ENCODE measurements around the gene NOC4L.
"Not testable (repeated sequence)": the region's sequence is repeated elsewhere in the genome, so short reads cannot be mapped to it uniquely, and the experiment has no call there.

Gene NOC4L

DNA sequence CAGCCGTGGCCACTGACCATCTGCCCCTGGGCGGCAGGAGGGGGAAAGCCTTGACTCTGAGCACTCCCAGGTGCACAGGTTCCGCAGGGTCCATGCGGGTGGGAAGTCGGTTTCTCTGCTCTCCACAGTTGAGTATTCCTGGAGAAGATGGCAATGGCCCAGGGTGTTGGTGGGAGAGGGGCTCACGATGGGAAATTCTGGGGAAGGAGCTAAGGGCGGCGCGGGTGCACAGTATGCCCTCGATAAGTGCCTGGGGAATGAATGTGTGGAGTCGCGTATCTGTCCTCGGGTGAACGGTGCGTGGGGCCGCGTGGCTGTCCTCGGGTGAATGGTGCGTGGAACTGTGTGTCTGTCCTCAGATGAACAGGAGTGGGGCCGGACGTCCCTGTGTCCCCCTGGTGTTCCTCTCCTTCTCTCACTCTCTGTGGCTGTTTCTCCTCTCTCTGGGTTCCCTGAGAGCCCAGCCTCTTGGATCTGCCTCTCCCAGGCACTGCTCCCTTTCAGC, 38.0 kb downstream of the NOC4L start:
- DNase-seq (ENCODE audit: low read depth): no peak

DNA sequence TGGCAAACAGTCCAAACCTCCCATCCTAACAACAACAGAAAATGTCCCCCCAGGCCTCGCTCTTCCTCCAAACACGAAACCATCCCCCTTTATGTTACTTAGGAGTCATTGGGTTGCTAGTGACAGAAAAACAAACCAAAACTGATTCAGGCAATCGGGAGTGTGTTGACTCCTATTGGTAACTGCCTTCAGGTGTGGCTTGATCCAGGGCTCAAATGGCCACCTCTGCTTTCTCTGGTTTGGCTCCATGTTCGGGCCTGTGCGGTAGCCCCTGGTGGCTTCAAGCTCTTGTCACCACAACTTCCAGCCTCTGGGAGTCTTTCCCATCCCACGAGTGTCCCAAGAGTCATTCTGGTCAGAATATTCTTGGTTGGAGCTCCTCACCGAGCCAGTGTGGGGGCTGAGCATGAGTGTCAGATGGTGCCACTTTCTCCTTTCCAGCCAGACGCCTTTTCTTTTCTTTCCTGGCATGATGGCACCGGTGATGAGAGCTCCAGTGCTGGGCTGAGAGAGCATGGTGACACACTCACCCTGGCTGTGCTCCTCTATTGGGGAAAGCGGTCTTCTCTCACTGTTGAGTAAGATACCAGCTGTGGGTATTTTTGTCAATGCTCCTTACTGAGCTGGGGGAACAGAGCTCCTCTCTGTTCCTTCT, 38.6 kb downstream of the NOC4L start:
- DNase-seq (ENCODE audit: low read depth): no peak

DNA sequence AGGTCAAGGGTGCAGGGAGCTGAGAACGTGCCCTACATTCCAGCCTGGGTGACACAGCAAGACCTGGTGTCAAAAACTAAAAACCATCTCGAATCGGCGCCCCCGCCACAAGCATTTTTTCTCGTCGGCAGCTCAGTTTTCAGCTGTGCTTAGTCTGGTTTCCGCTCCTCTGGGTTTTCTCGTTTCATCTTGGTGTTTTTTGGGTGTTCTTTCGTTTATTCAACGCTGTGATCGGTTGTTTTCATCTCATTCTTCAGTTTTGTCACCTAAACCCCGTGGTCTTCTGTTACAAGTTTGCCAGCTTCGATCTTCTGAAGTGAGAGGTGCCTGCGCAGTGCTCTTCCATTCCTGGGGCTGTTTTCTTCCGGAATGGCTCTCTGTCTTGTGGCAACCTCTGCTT, 41.4 kb downstream of the NOC4L start:
- no peak for DNase-seq (ENCODE audit: low read depth)

DNA sequence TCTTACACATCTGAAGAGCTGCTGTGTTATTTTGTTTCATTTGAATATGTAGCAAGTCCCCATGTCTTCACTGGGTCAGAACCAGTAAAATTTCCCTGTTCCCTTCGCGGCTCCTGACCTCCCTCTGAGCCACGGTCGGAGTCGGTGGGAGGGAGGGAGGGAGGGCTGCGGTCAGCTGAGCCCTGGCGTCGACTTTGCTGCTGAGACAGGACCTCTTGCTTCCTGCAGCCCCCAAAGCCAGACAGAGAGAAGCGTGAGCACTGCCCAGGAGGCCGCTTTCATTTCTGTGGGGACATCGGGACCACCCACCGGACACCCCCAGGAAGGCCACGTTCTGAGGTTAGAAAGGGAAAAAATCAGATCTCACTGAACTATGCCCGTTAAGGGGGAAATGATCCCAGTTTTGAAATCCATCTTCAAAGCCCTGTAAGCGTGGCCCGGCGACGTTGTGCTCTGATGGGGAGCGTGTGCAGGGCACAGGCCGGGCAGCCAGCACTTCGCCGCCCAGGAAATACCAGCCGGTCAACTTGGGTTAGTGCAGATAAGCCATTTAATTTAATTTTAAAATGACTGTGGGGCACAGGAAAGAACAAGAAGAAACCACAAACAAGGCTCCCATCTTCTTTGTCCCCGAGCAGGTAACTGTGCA, 42.1 kb downstream of the NOC4L start:
- no peak for DNase-seq (ENCODE audit: low read depth)

DNA sequence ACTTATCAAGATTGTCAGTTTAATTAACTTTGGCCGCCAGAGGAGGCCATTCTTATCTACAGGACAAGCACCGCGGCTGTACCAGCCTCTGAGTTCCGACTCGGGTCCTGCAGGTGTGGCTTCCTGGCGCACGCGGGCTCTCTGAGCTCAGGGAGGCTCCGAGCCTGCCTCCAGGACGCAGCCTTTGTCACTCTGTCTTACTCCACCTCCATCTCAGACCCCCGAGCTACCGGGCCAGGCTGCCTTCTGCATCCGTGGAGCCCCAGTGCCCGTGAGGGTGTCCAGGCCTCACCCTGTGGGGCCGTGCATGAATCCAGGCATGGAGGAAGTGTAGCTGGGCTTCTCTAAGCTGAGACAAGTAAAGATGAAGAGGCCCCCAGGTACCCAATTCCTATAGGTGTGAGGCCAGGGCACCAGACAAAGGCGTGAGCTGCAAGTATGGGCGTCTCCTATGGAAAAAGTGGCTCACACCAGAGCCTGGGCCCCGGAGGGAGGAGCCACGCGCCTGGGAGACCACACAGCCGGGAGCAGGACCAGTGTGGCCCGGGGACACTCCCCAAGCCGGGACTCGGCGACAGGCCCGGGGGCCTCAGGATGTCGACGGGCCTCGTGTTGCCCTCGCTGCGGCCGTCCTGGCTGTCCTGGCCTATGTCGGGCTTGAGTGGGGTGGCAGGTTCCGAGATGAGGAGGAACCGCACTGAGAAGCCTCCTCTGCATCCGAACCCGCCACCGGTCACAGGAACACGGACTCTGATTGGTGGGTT, 42.8 kb downstream of the NOC4L start:
- DNase-seq (ENCODE audit: low read depth): no peak

DNA sequence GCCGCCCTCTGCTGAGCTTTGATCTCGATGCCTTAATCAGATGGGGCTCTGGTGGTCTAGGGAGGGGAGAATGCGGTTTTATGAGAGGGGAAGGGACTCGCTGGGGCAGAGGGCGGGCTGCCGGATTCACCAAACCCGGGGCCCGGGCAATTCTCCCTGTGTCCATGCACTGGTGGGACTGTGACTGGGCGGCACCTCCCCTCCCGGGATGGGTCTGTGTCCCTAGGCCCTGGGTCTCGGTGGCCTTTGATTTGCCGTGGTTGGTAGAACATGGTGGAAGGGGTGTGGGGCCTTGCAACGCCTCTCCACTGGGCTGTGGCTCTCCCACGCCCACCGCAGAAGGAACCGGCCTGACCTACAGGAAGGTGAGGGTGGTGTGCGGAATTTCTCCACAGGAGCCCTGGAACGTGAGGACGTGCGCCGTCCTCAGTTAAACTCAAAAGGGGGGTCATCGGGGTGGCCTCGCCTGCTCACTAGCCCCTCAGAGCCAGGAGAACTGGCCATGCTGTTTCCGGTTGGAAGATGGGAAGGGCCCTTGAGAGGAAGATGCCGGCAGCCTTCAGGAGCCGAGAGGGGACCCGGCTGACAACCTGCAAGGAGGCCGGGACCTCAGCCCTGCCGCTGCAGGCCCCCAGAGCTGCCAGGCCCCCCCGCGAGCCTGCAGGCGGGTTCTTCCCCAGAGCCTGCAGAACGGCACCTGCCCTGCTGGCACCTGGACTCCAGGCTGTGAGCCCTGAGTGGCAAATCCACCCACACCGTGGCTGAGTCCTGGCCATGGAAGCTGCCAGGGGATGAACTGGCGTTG, 43.6 kb downstream of the NOC4L start:
- DNase-seq (ENCODE audit: low read depth): no peak

DNA sequence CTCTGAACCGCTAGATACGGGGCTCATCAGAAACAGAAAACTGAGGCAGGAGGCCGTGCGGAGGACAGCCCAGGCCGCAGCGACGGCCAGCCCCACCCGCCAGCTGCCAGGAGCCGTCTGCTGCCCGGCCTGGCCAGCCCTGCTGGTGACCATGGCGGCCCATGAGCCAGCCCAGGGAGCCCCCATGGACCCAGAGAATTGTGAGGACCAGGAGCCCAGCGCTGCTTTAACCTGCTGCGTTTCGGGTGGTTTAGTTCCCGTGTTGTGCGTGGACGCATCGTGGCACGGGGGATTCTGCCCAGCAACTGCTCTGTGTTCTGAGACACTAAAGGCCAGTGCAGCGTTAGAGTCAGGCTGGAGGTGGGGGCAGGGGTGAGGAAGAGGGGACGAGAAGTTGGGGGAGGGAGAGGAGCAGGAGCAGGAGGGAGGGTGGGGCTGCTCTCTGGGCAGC, 44.2 kb downstream of the NOC4L start:
- no peak for DNase-seq (ENCODE audit: low read depth)

DNA sequence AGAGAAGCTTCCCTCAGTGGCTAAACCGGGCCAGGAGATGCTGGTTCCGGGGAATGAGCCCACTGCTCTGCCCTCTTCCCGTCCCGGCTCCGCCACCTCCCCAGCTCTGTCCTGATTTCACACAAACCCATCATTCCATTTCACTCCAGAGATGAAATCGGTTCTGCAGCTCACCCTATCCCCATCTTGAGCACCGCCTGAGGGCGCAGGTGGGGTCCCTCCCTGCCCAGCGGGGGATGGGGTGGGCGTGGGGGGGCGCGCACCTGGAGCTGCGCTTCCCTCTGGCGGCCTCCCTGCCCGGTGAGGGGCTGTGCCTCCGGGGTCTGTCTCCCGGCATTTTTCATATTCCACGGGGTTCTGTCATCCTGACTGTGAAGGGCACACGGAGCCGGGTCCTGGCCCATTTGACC, 44.7 kb downstream of the NOC4L start:
- no peak for DNase-seq (ENCODE audit: low read depth)

DNA sequence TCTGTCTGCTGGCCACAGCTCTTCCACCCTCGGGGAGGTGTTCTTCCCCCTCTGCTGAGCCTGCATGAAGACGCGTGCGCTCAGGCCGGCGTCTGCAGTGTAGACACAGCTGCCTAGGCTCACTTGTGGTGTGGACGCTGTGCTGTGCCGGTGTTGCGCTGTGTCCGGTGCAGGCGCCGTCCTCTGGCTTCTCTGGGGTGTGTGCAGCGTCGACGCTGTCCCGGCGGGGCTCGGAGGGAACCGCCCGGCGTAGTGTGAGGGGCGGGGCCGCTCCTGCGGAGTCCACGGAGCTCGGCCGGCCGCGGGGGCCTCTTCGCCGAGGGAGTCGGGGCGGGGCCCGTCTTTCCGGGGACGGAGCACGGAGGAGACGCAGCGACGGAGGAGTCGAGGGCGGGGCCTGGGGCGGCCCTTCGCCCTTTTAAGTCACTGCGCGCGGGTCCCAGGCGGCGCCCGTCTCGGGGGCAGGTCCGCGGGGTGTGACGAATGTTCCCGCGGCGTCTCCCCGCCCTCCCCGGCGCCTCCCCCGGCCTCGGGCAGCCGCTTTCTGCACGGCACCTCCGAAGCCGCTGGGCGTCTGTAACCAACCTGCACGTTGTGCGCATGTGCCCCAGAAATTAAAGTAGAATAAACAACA, 45.2 kb downstream of the NOC4L start:
- peak; percentile 93 for DNase-seq (ENCODE audit: low read depth)

DNA sequence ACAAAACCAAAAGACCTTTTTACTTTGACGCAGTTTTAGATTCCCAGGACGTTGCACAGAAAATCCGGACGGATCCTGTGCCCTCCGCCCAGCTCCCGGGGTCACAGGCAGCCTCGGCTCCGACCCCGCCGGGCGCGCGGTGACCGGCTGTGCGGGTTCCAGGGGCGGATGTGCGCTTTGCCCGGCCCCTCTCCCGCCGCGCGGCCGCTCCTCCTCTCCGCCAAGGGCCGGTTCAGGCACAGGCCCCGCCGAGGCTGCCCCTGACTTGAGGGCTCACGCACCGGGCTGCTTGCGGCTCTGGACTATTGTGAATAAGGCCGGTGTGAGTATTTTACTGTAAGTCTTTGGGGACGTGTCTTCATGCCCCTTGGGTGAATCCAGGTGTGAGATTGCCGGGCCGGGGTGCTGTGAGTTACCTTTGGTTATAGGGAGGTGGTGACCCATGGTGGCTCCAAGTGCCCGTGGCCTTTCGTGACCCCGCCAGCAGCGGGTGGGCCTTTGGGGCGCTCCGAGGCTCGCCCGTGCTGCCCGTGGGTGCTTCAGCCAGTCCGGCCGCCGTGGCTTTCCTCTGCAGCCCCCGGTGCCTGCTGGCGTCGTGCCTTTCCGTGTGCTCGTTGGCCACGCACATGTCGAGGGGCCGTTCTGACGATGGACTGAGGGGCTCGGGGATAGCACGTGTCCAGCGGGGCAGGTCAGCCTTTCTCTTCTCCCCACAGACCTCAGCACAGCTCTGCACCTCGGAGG, 45.9 kb downstream of the NOC4L start:
- DNase-seq (ENCODE audit: low read depth): no peak

DNA sequence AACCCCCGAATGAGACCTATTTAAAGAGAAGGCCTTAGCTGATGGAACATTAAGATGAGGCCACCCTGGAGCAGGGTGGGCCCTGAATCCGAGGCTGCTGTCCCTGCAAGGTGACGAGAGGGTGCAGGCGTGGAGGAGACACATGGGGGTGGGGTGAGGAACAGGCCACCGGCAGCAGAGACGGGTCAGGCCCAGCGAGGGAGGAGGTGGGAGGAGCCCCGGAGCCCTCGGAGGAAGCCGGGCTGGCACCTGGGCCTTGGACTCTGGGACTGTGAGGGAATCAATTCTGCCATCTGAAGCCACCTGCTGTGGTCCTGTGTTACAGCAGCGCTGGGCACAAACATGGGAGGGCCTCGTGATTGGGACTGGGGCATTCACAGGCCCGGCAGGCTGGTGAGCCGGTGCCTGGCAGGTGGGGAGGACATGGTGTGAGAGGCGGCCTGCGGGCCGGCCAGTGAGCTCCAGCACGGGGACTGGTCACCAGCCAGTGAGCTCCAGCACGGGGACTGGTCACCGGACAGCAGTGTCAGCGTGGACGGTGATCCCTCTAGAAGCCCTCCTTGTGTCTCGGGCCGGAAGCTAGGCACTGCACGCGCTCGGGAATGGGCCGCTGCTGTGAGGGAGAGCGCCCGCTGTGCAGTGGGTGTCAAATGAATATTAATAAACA, 46.7 kb downstream of the NOC4L start:
- no peak for DNase-seq (ENCODE audit: low read depth)

DNA sequence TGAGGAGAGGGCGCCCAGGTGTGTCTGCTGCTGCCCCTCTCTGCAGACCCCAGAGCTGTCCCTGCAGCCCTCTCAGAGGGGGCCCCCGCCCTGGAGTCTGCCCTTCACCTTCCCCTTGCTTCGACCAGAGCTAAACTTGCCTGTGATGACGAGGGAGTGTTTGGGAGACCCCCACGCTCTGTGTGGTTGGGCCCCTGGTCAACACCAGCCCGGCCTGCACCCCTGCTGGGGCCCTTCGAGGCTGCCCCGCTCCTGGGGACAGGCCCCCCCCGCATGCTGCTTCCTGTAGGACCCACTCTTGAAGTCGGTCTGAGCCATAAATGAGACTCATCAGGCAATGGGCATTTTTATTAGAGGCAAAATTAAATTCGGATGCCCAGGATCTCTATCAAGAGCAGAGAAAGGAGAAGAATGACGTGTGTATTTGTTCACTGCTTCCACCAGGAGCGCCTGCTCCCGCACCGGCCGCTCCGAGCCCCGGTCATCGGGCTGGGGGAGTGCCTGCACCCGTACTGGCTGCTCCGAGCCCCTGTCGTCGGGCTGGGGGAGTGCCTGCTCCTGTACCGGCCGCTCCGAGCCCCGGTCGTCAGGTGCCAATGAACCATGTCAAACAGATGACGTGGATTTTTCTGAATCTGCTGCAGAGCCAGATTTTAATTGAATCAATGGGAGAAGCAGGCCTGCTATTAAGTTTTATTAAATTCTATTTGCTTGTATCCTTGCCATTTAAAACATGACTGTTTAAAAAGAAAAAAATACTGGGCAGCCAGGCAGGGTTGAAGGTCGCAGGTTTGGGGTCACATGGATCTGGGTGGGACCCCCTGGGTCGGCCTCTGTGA, 47.7 kb downstream of the NOC4L start:
- no peak for DNase-seq (ENCODE audit: low read depth)

DNA sequence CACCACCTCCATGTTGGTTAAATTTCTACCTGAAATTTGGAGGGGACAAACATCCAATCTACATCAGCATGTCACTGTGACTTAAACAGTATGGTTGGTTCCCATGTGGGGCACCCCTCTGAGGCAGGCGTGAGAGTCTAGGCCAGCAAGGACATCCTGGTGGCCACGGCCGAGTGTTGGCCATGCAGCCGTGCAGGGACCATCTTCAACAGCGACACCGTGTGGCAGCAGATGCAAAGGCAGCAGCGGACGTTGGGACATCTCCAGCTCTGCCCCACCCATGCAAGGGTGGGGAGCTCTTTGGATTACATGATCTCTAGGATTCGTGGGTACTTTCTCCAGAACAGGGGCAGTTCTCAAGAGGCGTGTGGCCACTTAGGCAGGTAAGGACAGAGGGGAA, 49.8 kb downstream of the NOC4L start:
- no peak for DNase-seq (ENCODE audit: low read depth)

DNA sequence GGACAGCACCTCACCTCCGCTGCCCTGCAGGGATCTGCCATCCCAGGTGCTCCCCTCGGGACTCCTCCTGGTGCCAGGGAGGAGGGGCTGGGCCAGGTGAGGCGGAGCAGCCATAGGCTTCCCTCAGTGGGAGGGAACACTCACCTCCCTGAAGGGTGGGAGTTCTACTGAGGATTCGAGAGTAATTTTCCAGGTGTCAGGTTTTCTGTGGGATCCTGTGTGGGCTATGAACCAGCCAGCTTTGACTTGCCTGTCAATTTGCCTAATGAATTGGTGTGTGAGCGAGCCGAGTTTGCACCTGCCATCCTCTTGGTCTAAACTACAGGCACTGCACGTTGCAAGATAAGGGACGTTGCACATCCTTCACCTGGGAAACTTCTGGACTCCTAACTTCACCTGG, 50.3 kb downstream of the NOC4L start:
- no peak for DNase-seq (ENCODE audit: low read depth)

DNA sequence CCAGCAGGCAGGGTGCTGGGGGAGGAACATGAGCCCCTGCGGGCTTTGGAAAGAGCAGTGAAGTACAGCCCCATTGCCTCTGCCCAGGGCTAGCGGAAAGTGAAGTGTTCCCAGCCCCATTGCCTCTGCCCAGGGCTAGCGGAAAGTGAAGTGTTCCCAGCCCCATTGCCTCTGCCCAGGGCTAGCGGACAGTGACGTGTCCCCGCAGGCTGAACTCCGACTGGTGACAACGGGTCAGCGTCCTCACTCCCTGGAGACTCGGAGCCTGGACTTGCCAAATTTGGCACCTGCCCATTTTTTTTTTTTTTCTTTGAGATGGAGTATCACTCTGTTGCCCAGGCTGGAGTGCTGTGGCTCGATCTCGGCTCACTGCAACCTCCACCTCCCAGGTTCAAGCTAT, 51.0 kb downstream of the NOC4L start:
- not testable (repeated sequence) for DNase-seq (ENCODE audit: low read depth)

DNA sequence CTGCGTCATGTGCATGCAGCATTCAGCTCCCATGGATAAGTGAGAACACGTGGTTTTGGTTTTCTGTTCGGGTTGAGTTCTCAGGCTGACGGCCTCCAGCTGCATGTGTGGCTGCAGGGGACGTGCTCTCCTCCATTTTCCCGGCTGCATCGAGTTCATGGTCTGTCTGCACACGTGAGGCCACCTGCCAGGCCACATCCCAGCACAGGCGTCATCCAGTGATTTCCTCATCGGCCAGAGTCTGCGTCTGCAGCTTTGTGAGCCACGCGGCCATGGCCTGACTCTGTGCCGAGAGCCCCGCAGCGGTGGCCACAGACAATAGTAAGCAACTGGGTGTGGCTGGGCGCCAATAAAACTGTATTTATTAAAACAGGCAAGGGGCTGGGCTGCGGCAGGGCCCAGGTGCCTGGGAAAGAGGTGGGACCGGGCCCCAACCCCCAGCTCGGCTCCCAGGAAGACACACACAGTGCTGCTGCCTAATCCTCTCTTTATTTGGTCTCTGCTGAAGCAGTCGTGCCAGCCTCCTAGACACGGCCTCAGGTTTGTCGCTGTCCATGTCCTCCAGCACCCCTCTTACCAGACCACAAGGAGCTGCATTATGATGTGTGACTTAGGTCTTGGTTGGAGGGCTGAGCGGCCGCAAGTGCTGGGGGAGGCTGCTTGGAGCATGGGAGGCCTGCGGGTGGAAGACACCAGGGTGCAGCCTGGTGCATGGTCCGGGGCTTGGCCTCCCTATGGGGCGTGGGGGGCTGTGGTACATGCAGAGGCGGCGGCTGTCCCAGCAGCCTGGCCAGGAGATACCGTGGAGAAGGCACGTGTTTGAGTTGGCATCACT, 52.0 kb downstream of the NOC4L start:
- no peak for DNase-seq (ENCODE audit: low read depth)

DNA sequence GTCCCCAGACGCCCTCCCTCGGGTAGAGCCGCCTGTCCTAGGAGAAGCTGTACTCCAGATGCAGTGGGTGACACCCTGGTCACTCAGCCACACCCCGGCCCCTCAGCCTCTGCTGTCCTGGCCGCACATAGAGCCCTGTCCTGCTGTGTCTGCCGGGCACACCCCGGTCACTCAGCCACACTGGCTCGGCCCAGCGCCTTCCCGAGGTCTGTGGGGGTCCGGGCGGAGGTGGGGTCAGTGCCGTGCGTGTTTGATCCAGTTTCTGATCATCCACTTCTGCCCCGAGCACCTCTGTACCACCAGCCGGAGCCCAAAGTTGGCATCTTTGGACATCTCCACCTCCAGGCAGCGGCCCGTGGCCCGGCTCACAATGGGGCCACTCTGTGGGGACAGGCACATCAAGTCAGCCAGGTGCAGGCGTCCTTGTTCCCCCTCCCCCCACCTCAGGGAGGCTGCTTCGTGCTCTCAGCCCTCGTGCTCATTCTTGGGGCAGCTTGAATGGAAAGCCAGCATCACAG, 52.7 kb downstream of the NOC4L start:
- DNase-seq (ENCODE audit: low read depth): no peak

DNA sequence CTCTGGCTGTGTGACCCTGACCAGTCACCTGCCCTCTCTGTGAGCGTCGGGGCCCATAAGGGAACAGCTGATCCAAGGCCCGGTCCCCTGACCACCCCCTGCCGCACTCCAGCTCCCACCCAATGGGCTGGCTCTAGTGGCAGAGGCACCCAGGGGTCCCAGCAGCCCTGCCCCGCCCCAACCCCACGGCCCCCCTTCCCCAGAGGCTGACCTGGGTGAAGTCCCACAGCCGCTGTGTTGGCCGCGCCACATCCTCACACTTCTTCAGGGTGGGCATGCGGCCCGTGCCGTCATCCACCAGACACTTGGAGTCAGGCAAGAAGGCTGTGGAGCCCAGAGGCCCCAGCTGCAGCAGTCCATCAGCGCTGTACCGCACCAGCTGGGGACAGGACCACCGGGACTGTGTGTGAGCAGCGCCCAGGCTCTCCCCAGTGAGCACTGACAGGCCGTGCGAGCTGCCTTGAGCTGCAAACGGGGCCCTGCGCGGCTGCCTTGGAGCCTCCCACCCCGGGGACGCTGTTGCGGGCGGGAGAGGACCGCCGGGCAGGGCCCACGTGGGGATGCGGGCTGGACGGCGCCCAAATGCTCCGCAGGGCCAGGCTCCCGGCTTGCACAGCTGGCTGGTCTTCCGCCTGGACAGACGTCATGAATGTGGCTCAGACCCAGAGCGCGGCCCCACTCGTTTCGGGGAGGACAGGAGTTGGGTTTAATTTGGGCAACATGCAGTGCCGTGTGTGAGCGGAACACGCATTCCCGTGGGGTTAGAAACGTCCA, 53.5 kb downstream of the NOC4L start:
- no peak for DNase-seq (ENCODE audit: low read depth)
